Activated CD8-positive, alpha-beta memory T cell treated with anti-CD3 and anti-CD28 coated beads, Interleukin-2, amount 50 U/mL, for 24 hours (primary cell): ENCODE data around the gene ESPNL.
"Not testable (repeated sequence)": the region's sequence is repeated elsewhere in the genome, so short reads cannot be mapped to it uniquely, and the experiment has no call there.

Experiments
- DNase-seq: peaks from one replicate; pipeline ENCODE4 v3.0.0-alpha.2; 2020; ENCODE audit errors: extremely low read depth

The ESPNL gene

DNA sequence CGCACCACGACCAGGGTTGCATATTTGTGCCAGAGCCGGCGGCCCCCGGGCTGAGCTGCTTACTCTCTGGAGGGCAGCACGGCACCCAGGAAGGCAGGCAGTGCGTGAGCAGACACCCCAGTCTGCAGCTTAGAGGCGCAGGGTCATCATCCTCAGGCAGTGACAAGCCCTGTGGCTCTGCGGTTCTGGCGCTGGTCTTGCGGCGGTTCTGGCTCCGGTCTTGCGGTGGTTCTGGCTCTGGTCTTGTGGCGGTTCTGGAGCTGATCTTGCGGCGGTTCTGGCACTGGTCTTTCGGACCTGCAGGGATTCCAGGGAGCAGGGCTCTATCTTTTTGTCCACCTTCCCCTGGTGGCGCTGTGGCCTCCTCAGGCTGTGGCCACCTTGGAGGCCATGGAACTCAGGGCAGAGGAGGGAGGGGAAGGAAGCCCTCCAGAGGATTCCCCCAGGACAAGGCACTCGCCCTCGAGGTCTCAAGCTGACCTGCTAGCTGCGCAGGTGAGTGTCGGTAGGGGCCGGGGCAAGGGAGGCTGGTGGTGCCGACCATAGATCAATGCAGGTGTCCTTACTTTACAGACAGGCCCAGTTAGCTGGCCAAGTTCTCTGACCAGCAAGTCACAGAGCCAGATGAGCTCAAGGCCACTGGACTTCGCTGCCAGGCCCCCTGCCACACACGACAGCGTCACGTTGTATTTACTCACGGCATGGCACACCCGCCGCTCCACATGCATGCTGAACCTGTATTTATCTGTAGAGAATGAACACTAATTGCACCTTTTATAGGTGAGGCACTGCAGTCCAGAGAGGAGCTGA lies 14.9 kb downstream of the ESPNL start:
- DNase-seq, result no peak

- DNase-seq, result not testable (repeated sequence)
These were observed 15.6 kb downstream of the ESPNL start for GRCh38 chr2:238115709-238116108.

- DNase-seq, result no peak
These were observed 16.4 kb downstream of the ESPNL start for GRCh38 chr2:238116298-238117198.

- DNase-seq, result no peak
These were observed 17.3 kb downstream of the ESPNL start for GRCh38 chr2:238117199-238118154.

GRCh38 chr2:238119756-238120462 lies 19.8 kb downstream of the ESPNL start:
- no peak for DNase-seq

DNA sequence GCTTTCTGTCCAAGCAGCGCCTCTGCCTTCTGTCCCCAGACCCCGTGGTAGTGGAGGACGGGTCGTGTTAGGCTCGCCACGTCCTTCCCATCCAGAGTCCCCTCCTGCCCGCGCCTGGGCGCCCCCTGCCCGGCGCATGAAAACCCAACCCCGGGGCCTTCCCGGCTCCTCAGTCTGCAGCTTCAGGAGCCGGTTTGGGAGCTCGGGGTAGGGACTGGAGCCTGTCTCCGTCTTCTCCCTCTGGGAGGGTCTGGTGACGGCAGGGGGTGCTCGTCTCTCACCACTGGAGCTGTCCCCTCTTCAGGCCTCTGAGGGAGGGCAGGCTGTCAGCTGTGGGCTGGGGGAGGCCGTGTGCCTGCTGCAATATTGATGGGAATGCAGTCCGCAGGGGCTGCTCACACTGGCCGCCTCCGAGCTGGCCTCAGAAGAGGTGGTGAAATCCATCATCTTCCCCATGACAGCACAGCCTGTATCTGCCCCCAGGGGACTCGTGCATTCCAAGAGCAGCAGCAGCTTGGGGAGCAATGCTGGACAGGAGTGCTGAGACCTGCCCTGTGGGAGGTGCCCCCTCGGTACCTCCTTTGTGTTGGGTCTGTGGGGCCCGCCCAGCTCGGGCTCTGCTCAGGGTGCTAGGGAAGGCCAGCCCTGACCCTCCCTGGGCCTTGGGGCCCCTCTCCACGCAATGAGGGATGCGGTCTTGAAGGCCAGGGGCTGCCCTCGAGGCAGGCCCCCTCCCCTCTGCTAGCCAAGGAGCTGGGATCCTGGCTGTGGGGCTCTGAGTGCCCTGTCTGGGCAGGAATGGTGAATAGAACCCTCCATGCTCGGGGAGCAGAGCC lies 20.5 kb downstream of the ESPNL start:
- DNase-seq, result no peak

DNA sequence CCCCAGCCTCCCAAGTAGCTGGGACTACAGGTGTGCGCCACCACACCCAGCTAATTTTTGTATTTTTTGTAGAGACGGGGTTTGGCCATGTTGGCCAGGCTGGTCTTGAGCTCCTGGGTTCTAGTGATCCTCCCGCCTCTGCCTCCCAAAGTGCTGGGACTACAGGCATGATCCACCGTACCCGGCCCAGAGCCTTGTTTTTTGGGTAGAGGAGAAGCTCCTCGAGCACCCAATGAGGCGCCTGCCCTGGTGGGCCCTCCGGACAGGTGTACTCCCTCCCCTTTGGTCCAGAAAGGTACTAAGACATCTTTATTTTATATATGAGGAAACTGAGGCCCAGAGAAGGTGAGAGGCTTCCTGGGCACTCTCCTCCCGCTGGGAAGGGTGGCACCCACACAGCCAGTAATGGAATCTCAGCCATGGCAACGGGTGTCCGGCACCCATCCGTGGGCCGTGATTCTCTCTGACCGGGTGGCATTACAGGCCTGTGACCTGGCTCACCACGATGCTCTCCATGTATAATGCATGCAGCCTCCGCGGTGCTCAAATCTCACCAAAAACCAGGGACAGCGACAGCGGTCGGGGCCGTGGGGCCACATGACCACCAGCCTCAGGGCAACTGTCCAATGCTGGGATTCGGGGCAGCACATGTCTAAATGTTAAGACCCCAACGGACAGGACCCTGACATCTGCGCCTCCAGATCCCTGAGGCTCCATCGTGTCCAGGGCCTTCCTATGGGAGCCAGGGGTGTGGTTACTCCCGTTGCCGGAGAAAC lies 21.6 kb downstream of the ESPNL start:
- no peak for DNase-seq

DNA sequence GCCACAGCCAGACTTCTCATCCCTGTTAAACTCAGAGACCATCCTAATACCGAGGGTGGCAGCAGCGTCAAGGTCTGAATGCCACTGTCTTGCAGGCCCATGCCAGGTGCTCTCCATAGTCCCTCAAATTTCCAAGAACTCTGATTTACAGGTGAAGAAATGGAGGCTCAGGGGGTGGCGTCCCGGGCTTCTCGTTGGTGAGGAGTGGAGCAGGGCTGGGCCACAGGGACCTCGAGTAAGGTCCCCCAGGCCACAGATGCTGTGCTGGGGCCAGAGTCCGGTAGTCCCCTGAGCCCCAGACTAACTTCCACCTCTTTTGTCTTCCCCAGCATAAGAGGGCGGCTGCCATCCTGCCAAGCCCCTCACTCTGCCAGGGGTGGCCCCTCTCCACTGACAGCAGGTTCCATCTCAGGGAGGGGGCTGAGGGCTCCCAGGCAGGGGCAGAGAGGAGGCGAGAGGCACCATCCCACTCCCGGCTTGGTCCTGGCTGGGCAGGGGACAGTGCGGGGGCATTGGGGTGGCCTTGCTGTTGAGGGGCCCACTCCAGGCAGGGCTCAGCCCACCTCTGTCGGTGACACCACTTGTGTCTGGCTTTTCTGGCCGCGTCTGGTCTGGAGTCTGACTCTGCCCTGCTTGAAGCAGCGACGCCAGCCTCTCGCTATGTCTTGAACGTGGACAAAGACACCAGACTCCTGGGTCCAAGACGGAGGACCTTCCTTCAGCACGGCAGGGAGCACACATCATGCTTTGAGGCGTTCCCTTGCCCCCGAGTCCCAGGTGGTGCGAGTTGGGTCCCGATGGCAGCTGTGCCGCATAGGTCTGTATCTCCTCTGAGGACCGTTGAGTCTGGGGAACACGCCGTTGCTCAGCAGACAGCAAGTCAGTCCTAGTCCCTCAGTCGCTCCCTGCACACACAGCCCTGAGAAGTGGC lies 22.4 kb downstream of the ESPNL start:
- DNase-seq, result no peak

DNA sequence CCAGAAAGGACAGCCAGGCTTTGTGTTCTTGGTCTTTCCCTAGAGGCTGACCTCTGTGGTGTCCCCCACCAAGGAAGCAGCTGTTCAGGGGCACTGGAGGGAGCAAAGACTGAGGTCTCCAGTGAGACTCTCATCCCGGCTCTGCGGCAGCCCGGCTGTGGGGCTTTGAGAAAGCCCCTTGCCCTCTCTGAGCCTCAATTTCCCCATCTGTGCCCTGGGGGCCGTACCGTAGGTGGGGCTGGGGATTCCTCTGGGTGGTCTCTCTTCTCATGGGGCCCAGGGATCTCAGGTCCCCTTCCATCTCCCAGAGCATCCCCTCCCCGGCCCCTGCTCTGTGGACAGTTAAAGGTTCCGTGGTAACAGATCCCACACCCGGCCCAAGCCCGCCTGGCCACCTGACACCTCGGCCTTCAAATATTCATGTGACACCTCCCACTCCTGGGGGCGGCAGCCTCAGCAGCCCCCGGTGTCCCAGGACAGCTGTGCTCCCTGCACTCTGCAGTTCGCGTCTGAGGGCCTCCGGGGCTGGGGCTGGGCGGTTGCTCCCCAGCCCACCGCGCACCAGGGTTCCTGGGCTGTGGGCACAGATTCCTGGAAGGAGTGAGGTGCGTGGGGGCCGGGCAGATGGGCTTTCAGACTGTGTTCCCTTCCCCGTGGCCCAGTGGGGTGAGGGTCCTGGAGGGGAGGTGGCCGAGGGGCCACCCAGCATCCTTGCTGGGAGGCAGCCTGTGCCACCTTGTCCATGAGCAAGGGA lies 23.3 kb downstream of the ESPNL start:
- no peak for DNase-seq

DNA sequence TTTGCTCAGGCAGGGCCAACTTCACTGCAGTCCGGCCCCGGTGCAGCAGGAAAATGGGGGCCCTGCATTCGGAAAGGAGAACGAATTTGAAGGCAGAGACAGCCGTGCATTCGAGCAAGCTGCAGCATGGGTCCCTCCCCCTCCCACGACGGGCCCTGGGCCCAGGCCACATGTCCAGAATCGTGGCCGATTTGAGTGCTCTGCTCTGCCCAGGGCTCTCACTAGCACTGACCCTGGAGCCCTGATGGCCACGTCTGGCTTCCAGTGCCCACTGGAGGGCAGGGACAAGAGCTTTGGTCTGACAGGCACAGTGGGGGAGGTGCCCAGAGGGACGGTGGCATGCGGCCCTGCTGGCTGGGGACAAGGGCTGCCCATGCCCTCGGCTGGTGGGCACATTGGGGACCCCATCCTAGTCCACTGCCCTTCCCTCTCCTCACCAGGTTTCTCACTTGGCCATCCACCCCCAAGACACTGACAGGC lies 23.9 kb downstream of the ESPNL start:
- DNase-seq, result no peak

GRCh38 chr2:238124488-238125126 lies 24.5 kb downstream of the ESPNL start:
- DNase-seq, result no peak

GRCh38 chr2:238125127-238125885 lies 25.2 kb downstream of the ESPNL start:
- DNase-seq, result no peak

DNA sequence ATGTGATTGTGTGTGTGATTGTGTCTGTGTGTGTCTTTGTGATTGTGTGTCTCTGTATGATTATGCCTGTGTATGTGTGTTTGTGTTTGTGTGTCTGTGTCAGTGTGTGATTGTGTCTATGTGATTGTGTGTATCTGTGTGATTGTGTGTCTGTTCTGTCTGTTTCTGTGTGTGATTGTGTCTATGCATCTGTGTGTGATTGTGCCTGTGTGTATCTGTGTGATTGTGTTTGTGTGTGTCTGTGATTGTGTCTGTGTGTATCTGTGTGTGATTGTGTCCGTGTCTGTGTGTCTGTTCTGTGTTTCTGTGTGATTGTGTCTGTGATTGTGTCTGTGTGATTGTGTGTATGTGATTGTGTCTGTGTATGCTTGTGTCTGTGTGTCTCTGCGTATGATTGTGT lies 26.2 kb downstream of the ESPNL start:
- DNase-seq, result no peak

DNA sequence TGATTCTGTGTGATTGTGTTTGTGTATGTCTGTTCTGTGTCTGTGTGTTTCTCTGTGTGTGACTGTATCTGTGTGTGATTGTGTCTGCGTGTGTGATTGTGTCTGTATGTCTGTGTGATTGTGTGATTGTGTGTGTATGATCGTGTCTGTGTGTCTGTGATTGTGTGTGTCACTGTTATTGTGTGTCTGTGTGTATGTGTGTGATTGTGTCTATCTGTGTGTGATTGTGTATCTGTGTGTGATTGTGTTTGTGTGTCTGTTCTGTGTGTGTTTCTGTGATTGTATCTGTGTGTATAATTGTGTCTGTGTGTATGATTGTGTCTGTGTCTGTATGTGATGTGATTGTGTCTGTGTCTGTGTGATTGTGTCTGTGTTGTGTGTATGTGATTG lies 26.6 kb downstream of the ESPNL start:
- DNase-seq, result no peak

GRCh38 chr2:238127165-238128060 lies 27.3 kb downstream of the ESPNL start:
- DNase-seq, result no peak
